Psoas muscle (tissue), 8 donors: ENCODE data around the gene SNAP47. TPM values are rescaled to one million over a fixed set of nuclear protein-coding genes. Genes with fewer than 3 reads are reported as not detected.

ENCODE experiments used
- ATAC-seq, 4 donors: fragments of 200-7000 bp; cut with Tn5 transposase; one replicate each; pipeline ENCODE4 v1.9.1; 2020; ENCODE audit warnings: moderate library complexity in 3 of 4, mild to moderate bottlenecking in 2 of 4
- DNase-seq, 2 donors: peaks; one replicate each; pipeline ENCODE4 v3.0.0-alpha.2; 2020
- H3K27ac ChIP-seq: fragments of 200-600 bp; one replicate; pipeline ENCODE4 v1.8.0; 2022
- H3K27me3 ChIP-seq, 3 donors: fragments of 200-600 bp in 1 of 3; one replicate each; pipeline versions ENCODE4 v1.6.1 to v1.8.0; 2013 to 2022; ENCODE audit warnings: low read length in 2 of 3, mild to moderate bottlenecking in 2 of 3, moderate library complexity in 1 of 3; ENCODE audit not compliant: insufficient read depth in 3 of 3
- H3K36me3 ChIP-seq, 2 donors: fragments of 200-600 bp in 1 of 2; one replicate each; pipeline versions ENCODE4 v1.6.1 to v1.8.0; 2013 to 2022; ENCODE audit warnings: low read depth in 1 of 2, mild to moderate bottlenecking in 1 of 2, moderate library complexity in 1 of 2; ENCODE audit not compliant: insufficient read depth in 1 of 2
- H3K4me1 ChIP-seq: fragments of 200-600 bp; one replicate; pipeline ENCODE4 v1.8.0; 2022
- H3K4me3 ChIP-seq: fragments of 200-600 bp; one replicate; pipeline ENCODE4 v1.8.0; 2022; ENCODE audit warnings: mild to moderate bottlenecking
- H3K9me3 ChIP-seq: fragments of 200-600 bp; one replicate; pipeline ENCODE4 v1.8.0; 2022
- CTCF ChIP-seq: fragments of 200-600 bp; IDR thresholded peaks from one replicate; pipeline ENCODE4 v1.8.0; 2022; ENCODE audit warnings: antibody characterized with exemption
- WGBS, 3 donors: extraction: QIAGEN DNeasy Blood & Tissue Kit; methylation state at CpG; one replicate each; pipeline versions ENCODE4 v1.1.6 to v1.1.7; 2013; 5-methylcytosine and 5-hydroxymethylcytosine counted together
- intact Hi-C, 2 donors: fragments of 100-400 bp; cut with DNase I; formaldehyde crosslinking; loops; one replicate each; pipeline versions ENCODE4 v1.11.0 to v1.14.2; 2022
- polyA plus RNA-seq, 3 donors: library from polyadenylated mRNA; stranded (reverse); fragments of 200-250 nt; gene quantifications; one replicate each; pipeline ENCODE4 v1.2.3, GENCODE V29; 2013
- total RNA-seq, 4 donors: library from RNA; stranded (reverse); fragmentation: NEBNext Ultra II Directional in 2 of 4; extraction: Animal tissue kit (Norgen Biotek cat#: 25700) in 2 of 4; gene quantifications; one replicate each; pipeline versions ENCODE4 v1.2.1 to v1.2.4, GENCODE V29; 2021 to 2023
- donor health status: healthy with polysubstance abuse.
- donor health status: DM: no; HTN: no; CAD: no; lungs with moderate emphysema.
- donor health status: Bipolar disorder and iron deficiency.
- donor health status: healthy.
- donor health status: DM: yes; HTN: yes; CAD: no.
- donor health status: DM: no; HTN: no; CAD: no.
- donor health status: DM: no; HTN: no; CAD: no.
- donor health status: DM: yes; HTN: yes; CAD: no.

SNAP47 gene
- total and polyA plus RNA-seq, 7 donors = 17.9 to 40.5 (median 26.6) TPM

- no peak for TF ChIP-seq CTCF
- Histone ChIP-seq H3K9me3 (no peaks in the 10 kb centered on the region), H3K27me3 (no peaks in the 10 kb centered on the region), H3K4me1 (no peaks in the 10 kb centered on the region), H3K27ac (no peak overlapping the region), H3K36me3 (peaks cover 0 to 10% of the 10 kb centered on the region in 2 donors), H3K4me3 (no peak overlapping the region)
- DNase-seq (peak in 1 of 2 donors; percentile 30), ATAC-seq (peak in 3 of 4 donors; percentile 27 to 48 (median 34))
- WGBS, 3 donors = 76 to 85% (median 82%) methylated on average over 23 of the region's 23 CpGs
- intact Hi-C loops = no loop called here
Observed at GRCh38 chr1:227780101-227781044, 45.1 kb downstream of the SNAP47 start.

GRCh38 chr1:227781314-227781930, 46.2 kb downstream of the SNAP47 start:
- ATAC-seq = no peak
- WGBS, 3 donors = 92 to 95% (median 95%) methylated on average over 14 to 15 of the region's 15 CpGs
- H3K4me1 ChIP-seq = peaks cover 8% of the 10 kb centered on the region
- TF ChIP-seq CTCF = no peak
- DNase-seq = peak in 1 of 2 donors; percentile 36
- H3K27me3 ChIP-seq = no peaks in the 10 kb centered on the region
- no peak overlapping the region for H3K4me3 ChIP-seq
- H3K36me3 ChIP-seq = peaks cover 0 to 2% of the 10 kb centered on the region in 2 donors
- H3K27ac ChIP-seq = no peak overlapping the region
- H3K9me3 ChIP-seq = no peaks in the 10 kb centered on the region
- intact Hi-C loops = no loop called here

- TF ChIP-seq CTCF = no peak
- Histone ChIP-seq H3K4me1 (peaks cover 16% of the 10 kb centered on the region), H3K27ac (no peak overlapping the region), H3K27me3 (no peaks in the 10 kb centered on the region), H3K36me3 (no peaks in the 10 kb centered on the region), H3K9me3 (no peaks in the 10 kb centered on the region), H3K4me3 (no peak overlapping the region)
- intact Hi-C loops = no loop called here
- DNase-seq (peak in 1 of 2 donors; percentile 44), ATAC-seq (no peak)
- 92 to 98% (median 94%) methylated on average over 4 of the region's 4 CpGs for WGBS, 3 donors
Observed at GRCh38 chr1:227782226-227782625, 47.0 kb downstream of the SNAP47 start.

- Histone ChIP-seq H3K4me3 (no peak overlapping the region), H3K27me3 (no peaks in the 10 kb centered on the region), H3K27ac (no peak overlapping the region), H3K36me3 (no peaks in the 10 kb centered on the region), H3K9me3 (no peaks in the 10 kb centered on the region), H3K4me1 (peaks cover 18% of the 10 kb centered on the region)
- 93 to 95% (median 93%) methylated on average over 13 of the region's 13 CpGs for WGBS, 3 donors
- ATAC-seq (no peak), DNase-seq (no peak)
- intact Hi-C loops = no loop called here
- no peak for TF ChIP-seq CTCF
Observed at GRCh38 chr1:227785094-227785804, 50.0 kb downstream of the SNAP47 start.
